AML-193 (cell line): ENCODE data around the gene MEGF8.

ENCODE experiments used
- DNase-seq, 2 experiments: peaks; one replicate each; lab custom pipeline; 2025; lab: John Stamatoyannopoulos, UW

The MEGF8 gene, protein sequence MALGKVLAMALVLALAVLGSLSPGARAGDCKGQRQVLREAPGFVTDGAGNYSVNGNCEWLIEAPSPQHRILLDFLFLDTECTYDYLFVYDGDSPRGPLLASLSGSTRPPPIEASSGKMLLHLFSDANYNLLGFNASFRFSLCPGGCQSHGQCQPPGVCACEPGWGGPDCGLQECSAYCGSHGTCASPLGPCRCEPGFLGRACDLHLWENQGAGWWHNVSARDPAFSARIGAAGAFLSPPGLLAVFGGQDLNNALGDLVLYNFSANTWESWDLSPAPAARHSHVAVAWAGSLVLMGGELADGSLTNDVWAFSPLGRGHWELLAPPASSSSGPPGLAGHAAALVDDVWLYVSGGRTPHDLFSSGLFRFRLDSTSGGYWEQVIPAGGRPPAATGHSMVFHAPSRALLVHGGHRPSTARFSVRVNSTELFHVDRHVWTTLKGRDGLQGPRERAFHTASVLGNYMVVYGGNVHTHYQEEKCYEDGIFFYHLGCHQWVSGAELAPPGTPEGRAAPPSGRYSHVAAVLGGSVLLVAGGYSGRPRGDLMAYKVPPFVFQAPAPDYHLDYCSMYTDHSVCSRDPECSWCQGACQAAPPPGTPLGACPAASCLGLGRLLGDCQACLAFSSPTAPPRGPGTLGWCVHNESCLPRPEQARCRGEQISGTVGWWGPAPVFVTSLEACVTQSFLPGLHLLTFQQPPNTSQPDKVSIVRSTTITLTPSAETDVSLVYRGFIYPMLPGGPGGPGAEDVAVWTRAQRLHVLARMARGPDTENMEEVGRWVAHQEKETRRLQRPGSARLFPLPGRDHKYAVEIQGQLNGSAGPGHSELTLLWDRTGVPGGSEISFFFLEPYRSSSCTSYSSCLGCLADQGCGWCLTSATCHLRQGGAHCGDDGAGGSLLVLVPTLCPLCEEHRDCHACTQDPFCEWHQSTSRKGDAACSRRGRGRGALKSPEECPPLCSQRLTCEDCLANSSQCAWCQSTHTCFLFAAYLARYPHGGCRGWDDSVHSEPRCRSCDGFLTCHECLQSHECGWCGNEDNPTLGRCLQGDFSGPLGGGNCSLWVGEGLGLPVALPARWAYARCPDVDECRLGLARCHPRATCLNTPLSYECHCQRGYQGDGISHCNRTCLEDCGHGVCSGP (N-terminal part only)

GRCh38 chr19:42325308-42325895 is at the start of gene MEGF8:
Gene MEGF8, plus strand, starts transcription at chr19:42325635. Its CDS starts 609 bp downstream, at chr19:42326244.
- DNase-seq, result peak; percentile 98 to 99

DNA sequence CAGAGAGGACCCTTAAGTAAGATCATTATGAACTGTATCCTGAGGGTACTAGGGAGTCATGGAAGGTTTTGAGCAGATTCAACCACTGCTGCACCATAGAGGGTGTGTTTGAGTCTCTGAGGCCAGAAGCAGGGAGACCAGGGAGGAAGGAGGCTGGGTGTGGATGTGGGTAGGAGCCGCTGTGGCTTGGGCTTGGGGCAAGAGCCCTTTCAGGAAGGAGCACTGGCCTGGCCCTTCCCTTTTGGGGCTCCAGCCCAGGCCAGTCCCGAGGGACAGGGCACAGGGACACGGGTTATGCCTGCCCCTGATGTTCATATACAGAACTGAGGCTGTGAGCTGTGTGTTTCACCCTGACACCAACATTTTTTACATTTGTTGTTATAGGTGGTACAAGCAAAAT is 49.2 kb upstream of the MEGF8 start:
- DNase-seq, result no peak

- no peak for DNase-seq
Observed at GRCh38 chr19:42276821-42277220, 48.6 kb upstream of the MEGF8 start.

DNA sequence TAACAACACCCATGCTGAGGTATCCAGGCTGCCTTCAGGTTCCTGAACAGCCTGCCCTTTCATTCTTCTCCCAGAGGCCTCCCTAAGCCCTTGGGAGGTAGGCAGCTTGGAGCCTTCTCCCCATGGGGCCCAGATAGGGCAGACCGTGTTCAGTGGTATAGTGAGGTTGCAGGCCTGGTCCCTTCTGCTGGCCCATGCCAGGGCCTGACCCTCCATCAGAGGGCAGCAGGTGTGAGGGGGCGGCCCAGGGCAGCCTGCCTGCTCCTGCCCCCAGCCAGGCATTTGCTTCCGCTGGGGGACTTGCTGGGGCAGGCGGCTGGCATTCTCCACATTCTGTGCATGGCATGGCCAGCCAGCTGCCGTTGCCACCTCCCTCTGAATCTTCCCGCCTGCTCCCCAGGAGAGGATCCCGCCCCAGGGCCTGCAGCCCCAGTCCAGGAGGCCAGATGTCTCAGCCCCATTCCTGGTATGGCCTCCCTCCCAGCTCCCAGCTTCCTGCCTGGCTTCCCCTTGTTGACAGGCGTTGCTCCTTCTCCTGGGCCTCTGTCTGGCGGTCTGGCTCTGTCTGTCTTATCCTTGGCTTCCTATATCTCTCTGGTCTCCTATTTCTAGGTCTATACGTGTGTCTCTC is 47.5 kb upstream of the MEGF8 start:
- no peak for DNase-seq

GRCh38 chr19:42278452-42279154 is 46.8 kb upstream of the MEGF8 start:
- DNase-seq, result no peak

DNA sequence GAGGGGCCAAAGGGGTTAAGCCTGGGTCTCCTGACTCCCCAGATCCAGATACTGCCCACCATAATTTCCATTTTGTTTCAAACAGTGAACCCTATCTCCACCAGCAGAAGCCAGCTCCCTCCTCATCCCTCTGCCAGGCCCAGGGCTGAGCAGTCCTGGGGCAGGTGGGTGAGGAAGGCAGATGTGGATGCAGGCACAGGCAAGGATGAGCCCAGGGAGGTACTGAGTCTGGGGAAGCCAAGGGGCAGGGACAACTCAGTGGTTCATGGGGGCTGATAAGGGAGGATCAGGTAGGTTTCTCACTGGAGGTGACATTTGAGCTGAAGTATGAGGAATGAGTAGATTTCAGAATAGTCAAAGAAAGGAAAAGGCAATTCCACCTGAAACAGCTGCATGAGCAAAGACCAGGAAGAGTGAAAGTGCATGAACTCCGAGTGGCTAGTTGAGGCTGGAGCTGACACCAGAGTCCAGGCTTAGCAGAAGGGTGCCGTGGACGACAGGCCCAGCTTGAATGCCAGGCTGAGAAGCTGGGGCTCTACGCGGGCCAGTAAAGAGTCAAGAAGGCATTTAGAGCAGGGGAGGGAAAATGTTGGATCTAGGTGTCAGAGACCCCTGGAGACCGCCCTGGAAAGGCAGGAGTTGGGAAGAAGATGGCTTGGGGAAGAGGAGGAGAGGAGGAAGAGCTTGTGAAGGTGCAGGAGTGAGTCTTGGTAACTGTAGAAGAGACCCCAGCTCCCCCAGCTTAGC is 46.1 kb upstream of the MEGF8 start:
- no peak for DNase-seq

- peak; percentile 70 to 73 for DNase-seq
Observed at GRCh38 chr19:42279902-42280814, 45.3 kb upstream of the MEGF8 start.

DNA sequence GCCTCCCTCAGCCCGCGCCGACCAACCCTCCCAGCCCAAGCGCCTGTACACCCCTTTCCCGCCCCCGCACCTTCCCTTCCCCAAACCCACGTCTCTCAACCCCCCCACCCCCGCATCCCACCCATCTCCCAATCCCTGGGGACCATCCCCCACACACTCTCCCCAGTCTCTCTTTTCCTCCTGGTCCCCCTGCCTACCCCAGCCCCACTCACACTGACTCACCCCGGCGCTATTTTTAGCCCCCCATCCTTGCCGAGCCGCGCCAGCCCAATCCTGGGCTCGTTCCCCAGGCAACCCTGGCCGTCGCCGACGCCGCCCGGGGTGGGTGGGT is 44.7 kb upstream of the MEGF8 start:
- DNase-seq, result no peak

DNA sequence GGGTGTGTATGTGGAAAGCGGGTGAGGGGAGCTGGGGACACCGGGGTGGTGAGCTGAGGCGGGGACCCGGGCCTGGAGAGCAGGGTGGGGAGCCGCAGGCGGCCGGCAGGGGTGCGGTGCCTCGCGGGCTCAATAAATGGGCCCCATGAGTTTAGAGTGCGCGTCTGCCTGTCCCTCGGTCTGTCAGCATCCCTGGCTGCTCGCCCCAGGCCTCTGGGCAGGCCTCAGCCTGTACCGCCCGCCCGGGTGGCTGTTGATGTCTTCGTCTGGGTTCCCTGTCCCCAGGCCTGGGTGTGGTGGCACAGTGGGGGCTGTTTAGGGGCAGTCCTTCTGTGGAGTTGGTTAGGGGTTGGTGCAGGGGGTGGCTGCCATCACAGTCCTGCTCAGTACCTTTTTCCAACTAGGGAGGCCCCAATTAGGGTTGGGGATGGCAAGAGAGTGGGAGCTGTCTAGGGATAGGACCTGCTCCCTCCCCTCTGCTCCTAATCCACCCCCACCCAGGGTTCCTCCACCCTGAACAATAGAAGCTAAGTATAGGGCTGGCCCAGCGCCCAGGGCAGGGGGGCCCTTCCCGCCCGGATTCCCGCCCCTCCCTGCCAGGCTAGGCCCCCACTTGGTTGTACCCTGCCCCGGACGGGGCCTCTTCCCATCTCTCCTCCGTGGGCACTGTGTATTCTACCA is 44.1 kb upstream of the MEGF8 start:
- no peak for DNase-seq

DNA sequence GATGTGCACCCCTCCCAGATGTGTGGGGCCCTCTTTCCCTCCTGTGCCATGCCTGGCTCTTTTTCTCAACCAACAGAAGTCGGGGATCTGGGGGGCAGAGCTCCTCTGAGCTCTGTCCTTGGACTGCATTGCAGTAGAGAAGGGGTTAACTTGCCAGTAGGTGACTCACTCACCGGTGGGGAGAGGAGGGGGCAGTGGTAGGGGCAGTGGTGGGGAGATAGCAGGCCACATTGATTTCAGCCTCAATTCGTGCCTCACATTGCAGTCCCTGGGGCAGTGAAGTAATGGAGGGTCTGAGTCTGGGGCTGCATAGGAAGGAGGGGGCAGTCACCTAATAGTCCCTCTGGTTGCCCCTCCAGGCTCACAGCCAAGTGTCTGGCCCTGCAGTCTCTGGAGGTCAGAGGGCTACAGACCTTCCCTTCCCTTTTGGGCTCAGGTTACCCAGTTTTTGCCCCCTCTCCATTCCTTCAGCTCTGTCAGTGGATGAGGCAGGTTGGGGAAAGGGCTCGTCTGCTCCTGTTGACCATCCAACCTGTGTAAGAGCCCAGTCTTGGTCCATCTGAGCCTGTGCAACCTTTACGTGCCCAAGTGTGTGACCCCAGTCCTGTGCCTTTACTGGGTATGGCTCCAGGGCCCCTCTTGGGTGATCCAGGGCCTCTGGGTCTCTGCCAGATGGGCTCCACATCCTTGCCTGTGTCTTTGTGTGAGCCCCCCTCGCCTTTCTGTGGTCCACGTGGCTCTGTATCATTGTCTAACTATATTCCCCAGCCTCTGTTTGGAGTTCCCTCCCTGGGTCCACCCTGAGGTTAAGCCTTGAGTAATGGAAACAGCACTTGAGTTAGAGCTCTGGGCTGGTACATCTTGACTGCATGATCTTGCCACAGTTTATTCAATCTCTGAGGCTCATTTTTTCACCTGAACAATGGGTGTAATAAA is 43.3 kb upstream of the MEGF8 start:
- no peak for DNase-seq

GRCh38 chr19:42282819-42283187 is 42.6 kb upstream of the MEGF8 start:
- DNase-seq, result no peak

GRCh38 chr19:42283188-42284065 is 42.0 kb upstream of the MEGF8 start:
- DNase-seq, result peak; percentile 71 to 84

GRCh38 chr19:42284066-42284501 is 41.4 kb upstream of the MEGF8 start:
- peak; percentile 42 to 68 for DNase-seq

DNA sequence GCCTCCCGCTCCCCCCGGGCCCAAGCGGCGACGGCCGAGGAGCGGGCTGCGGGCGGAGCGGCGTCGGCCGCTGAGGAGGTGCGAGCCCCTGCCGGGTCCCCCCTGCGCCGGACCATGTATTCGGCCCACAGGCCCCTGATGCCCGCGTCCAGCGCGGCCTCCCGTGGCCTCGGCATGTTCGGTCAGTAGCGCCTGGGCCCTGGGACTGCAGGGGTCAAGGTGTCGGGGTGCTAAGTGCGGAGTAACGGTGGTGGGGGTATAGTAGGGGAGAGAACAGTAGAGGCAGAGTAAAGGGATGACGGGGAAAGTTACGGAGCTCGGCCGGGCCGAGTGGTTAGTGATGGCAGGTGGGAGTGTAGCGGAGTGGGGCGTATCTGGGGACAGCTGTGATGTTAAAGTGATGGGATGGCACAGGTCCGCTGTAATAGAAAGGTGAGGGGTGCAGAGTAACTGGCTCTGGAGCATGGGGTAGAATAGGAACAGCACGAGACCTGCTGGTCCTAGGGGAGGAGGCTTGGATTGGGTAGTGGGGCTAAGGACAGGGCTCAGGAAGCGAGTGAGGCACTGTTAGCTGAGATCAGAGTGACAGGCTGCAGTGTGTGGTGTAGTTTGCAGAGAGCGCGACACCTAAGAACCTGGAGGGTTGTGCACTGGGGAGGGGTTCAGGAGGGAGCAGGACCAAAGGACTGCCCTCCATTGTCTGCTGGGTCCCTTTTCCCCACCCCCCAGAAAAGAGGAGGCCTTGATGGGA is 40.7 kb upstream of the MEGF8 start:
- no peak for DNase-seq

- DNase-seq, result no peak
Observed at GRCh38 chr19:42285541-42285941, 39.9 kb upstream of the MEGF8 start.

DNA sequence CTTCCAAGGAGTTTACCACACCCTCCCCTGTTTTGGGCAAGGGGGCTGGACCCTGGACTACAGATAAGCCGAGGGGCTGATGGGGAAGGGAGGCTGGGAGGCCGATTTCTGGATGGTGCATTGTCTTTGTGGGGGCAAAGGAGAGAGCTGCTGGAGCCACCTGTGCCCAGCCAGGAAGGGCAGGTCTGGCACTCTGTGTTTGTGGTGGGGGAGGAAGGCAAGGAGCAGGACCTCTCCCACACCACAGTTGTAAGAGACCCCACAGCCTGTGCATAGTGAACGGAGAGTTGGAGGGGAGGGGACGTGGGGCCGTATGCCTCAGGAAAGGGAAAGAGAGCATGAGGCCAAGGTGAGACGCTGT is 39.5 kb upstream of the MEGF8 start:
- DNase-seq, result no peak
